ENCODE results near the gene ACOX1.

ACOX1 gene

DNA sequence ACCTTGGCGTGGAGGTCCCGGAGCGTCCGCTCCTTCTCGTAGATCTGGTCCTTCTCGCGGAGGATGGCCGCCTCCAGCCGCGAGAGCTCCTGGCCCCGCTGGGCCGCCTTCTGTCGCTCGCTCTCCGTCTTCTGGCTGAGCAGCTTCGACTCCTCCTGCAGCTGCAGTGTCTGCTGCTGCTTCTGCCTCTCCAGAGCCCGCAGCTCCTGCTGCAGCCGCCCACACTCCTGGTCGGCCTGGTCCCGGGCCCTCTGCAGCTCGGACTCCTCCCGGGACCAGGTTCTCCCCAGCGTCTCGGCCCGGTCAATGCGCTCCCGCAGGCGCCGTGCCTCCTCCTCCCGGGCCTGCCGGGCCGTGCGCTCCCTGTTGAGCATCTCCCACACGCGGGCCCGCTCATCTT, 29.2 kb upstream of the ACOX1 start:
- no peak for DNase-seq

DNA sequence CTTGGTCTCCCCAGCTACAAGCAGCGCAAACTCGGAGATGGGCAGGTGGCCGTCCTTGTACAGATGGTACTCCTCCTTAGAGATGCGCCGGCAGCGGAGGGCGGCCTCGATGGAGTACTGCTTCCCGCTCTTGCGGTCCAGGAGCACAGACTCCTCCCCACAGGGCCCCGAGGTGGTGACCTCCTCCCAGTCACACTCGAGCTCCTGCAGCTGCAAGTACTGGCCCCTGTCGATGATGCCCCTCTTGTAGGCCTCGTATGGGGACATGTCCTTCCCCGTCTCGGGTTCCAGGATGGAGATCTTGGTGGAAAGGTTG, 28.8 kb upstream of the ACOX1 start:
- no peak for DNase-seq

DNA sequence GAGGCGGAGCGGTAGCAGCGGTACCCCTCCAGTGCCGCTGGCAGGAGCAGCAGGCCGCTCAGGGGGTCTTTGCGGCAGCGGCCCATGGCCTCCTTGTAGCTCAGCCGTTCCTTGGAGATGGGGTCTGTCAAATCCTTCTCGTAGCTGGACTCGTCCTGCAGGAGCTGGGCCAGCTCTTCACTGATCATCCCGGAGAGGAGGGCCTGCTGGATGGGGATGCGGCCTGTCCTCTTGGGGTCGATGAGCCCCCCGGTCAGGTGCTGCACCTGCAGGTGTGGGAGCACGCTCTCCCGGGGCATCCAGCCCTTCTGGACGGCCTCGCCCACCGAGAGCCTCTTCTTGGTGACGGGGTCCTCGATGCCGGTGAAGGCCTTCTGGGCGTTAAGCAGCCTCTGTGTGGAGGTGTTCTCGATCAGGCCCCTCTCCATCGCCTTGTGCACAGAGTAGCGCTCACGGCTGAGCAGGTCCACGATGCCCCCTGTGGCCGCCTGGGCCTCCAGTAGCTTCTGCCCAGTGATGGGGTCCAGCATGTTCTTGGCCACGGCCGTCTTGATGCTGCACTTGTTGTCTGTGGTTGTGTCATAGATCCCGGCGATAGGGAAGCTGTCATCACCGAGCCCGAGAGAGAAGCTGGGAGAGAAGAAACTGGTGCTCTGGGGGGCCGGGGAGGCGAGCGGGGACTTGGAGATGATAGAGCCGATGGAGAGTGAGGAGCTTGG, 28.3 kb upstream of the ACOX1 start:
- DNase-seq = no peak

DNA sequence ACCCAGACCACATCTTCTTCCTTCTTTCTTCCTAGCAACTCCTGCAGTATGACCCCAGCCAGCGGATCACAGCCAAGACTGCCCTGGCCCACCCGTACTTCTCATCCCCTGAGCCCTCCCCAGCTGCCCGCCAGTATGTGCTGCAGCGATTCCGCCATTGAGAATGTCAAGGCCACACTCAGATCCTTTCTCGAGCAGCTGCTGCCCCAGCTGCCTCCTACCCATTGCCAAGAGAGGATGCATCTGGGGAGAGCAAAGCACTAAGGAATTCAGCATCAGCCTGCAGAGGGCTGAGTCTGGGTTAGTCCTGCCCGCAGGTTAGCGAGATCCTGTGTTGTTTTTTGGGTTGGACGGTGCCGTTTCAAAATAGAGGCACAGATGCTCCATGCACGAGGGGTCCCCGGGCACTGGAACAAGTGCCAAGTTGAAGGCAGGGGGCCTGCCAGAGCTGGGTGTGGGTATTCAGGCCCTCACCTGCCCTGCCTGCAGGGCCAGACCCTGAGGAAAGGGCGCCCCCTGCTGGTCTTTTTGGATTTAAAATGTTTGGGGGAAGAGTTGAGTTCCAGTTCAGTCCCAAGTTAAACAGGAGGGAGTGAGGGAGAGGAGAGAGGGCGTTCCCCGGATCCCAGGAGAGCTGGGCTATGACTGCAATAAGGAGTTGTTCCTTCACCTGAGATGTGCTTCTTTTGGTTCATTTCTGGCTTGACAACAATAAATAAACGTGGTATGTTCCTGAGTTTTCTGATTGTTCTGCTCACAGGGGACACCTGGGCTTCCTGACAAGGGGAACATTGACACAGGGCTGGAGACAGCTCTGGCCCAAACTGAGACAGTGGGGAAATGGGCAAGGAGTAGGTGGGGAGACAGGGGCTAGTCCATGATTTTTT, 26.5 kb upstream of the ACOX1 start:
- peak; percentile 40 for DNase-seq

DNA sequence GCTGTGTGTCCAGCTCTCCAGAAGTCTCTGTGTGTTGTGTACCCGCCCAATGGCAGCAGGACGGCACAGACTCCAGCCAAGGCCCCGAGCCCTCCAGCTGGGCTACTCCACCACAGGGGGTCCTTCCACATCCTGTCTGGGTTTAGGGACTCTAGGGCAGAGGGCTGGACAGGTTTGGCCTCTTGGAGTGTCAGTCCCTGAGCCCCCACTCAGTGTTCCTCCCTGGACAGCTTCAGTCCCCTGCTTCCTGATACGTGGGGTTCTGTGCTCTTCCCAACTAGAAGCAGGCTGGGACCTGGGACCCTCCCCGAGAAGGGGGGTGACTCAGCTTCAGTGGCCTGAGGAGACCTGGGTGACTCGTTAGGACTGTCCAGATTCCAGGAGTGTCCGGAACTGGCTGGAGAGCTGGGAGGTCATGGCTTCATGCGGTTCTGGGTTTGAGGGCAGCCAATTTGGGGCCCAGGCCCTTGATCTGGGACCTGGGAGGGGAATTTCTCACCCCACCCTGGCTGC, 25.8 kb upstream of the ACOX1 start:
- no peak for DNase-seq

DNA sequence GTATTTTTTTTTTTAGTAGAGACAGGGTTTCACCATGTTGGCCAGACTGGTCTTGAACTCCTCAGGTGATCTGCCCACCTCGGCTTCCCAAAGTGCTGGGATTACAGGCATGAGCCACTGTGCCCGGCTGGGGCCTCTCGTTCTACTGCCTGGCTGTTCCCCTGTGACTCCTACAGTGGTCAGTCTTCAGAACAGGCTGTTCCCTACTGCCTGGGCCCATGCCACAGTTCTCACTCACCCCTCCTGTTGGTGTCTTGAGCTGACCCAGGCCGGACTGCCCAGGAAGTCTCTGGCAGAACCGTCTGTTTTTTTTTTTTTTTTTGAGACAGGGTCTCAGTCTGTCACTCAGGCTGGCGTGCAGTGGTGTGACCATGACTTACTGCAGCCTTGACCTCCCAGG, 24.9 kb upstream of the ACOX1 start:
- no peak for DNase-seq

DNA sequence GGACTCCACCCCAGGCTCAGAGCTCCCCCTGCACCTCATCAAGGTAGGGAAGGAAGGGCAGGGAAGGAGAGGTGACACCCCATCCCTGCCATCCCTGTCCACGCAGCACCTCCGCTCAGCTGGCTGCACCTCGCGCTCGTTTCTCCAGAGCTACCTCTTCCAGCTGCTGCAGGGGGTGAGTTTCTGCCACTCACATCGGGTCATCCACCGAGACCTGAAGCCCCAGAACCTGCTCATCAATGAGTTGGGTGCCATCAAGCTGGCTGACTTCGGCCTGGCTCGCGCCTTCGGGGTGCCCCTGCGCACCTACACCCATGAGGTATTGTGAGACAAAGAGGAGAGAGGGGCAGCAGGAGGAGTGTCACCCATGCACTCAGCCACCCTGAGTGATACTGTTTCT, 23.1 kb upstream of the ACOX1 start:
- no peak for DNase-seq

DNA sequence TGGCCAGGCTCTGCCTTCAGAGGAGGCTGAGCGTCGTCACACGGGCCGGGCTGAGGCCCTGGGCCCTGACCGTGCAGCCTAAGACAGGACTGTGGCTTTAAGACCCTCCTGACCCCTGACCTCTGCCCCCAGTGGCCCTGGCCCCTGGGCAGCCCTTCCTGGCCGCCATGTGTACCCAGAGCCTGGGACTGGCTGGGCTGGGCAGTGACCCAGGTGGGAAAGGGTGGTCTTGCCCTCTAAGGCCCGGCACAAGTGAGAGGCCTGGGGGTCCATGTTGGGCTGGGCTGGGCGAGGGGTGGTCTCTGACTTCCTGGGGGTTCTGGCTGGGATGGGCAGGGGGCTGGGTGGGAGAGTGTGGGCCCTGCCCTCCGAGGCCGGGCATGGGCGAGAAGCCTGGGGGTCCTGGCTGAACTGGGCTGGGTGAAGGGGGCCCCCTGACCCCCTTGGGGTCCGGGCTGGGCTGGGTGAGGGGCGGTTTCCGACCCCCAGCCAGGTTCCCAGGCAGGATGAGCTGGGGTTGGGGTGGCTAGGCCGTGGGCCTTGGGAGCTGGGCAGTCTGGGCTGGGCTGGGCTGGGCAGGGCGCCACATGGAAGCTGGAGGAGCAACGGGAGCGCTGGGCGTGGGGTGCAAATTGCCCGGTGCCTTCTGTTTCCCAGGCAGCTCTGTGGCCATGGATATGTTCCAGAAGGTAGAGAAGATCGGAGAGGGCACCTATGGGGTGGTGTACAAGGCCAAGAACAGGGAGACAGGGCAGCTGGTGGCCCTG, 22.0 kb upstream of the ACOX1 start, which contains the start of gene CDK3:
CDK3 (plus strand) TSS at position 101 of the 767 bp plus-strand sequence; CDS start at position 672, 571 bp downstream.
- DNase-seq = no peak

DNA sequence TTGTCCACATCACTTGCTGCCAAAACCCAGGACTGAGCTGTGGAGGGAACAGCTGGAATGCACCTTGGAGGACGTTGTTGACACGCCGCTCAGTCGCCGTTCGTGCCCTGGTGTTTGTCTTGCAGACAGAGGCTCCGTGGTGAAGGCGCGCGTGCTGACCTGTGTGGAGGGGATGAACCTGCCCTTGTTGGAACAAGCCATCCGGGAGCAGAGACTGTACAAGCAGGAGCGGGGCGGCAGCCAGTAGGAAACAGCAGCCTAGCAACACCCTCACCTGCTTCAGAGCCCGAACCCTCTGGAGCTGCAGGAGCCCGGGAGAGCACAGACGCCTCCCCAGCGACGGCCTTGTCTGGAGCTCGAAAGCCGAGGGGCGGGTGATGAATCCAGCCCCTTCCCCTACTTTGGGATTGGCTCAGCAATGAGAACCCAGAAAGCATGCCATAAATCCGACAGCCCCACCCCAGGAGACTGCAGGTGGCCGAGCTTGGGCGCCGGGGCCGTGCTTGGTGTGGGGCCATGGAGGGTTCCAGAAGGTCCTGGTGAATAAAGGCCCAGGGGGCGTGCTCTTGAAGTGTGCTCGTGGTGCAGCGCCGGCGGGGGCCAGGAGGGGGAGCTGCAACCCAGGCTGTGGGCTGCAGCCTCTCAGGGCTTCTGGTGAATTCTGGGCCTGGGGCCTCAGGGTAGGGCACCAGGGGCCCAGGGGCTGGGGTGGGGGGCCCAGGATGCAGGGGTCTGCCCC, 21.2 kb upstream of the ACOX1 start:
- peak; percentile 60 for DNase-seq

DNA sequence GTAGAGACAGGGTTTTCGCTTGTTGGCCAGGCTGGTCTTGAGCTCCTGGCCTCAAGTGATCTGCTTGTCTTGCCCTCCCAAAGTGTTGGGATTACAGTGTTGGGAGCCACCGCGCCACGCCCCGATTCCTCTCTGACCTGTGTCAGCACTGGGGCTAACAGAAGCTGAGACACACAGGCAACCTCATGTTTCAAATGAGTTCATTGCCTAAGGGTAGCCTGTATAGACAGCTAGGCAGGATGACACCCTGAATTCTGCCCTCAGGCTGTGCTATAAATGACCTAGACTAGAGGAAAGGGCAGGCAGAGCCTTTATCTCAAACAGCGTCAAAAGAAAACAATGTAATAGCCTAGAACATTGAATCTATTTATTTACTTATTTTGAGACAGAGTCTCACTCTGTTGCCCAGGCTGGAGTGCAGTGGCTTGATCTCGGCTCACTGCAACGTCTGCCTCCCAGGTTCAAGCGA, 19.4 kb upstream of the ACOX1 start:
- no peak for DNase-seq

DNA sequence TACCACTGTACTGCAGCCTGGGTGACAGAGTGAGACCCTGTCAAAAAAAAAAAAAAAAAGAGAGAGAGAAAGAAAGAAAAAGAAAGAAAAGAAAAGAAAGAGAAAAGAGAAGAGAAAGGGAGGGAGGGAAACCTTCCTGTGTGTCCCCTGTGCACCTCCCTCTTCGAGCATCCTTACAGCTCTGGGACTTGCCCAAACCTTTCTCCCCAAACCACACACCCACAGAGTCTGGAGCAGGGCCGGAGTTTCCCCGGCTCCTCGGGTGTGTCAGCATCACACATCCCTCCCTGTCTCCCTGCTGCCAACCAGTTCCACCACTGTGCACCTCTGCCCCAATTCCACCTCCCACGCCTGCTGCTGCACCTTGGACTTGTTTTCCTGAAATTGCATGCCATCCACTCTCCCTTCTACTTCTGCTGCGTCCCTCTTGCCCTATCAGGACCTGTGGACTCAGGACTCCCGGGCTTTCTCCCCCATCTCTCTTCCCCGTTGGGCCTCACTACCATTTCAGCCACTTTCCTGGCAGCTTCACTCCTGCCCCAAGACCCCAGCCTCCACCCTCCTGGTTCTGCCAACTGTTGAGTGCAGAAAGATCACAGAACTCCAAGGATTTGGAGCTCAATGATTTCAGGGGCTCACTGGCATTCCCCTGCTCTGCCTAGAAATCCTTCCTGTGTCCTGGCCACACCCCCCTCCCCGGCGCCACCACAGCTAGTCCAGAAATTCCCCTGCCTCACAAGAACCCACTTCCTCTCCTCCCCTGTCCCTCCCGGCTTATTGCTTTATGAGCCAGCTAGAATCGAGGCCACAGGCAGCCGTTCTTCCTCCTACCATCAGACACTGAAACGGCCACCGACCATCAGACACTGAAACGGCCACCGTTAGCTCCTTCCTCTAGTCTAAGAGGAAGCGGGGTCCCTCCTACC, 18.0 kb upstream of the ACOX1 start:
- peak; percentile 86 for DNase-seq

DNA sequence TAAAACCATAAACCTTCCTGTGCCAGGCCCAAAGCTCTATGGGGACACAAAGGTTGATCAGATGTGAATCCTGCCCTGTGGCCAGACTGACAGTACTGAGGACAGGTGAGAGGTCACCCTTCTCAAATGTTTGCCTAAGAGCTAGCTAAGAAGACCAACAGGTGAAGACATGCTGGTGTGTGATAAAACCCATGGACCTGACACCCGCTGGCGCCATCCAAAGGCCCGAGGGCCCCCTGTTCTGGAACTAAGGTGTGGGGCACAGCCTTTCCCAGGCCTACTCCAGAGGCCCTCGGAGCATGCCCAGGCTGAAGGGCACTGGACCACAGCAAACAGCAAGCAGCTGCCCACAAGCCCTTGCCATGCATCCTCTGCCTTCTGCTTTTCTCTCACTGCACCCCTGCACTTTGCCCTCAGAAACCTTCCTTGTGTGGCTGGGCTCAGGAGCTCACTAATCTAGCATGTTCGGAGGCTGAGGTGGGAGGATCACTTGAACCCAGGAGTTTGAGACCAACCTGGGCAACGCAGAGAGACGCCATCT, 16.5 kb upstream of the ACOX1 start:
- DNase-seq = no peak

DNA sequence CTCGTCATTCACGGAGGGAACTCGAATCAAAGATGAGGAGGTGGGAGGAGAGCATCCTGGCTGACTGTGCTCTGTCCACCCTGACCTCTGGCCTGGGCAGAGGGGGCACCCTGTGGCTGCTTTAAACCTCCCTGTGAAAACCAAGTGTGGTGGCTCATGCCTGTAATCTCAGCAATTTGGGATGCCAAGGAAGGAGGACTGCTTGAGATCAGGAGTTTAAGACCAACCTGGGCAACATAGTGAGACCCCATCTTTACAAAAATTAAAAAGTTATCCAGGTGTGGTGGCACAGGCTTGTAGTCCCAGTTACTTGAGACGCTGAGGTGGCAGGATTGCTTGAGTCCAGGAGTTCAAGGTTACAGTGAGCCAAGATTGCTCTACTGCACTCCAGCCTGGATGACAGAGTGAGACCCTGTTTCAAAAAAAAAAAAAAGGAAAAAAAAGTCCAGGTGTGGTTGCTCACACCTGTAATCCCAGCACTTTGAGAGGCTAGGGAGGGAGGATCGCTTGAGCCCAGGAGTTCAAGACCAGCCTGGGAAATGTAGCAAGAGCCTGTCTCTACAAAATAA, 15.9 kb upstream of the ACOX1 start:
- DNase-seq = no peak

DNA sequence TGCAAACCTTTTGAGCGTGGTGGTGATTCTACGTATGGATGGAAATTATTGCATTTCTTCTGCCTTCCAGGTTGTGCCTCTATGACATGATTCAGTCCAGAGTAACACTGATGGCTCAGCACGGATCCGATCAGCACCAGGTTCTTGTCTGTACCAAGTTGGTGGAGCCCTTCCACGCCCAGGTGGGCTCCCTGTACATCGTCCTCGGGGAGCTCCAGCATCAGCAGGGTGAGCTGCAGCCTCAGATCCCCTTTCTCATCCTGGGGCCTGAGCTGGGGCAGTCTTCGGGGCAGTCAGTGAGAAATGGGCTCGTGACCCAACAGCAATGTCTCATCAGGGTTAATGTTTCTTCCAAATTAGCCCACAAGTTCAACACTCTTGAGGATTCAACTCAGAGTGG, 12.4 kb upstream of the ACOX1 start:
- no peak for DNase-seq

DNA sequence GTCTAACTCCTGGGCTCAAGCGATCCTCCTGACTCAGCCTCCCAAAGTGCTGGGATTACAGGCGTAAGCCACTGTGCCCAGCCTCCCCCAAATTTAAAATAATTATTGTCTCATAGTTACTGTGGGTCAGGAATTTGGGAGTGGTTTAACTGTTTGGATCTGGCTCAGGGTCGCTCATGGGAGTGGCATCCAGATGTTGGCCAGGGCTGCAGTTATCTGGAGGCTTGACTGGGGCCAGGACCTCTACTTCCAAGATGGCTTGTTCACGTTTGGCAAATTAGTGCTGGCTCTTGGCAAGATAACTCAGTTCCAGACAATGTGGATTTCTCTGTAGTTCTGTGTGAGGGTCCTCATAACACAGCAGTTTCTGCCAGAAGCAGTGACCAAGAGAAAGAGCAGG, 8.1 kb upstream of the ACOX1 start:
- DNase-seq = no peak

DNA sequence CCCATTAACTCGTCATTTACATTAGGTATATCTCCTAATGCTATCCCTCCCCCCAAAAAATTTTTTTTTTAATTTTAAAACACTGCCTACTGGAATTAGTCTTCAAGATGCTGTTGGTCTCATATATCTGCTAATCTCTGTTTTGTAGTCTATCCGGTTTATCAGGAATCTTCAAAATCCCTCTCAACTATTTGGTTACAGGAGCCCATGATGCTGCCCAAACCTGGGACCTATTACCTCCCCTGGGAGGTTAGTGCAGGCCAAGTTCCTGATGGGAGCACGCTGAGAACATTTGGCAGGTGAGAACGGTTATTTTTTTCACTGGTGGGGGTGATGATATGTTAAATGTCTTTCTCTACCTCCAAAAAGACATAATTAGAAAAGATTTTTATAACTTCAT, 7.0 kb upstream of the ACOX1 start:
- DNase-seq = no peak

DNA sequence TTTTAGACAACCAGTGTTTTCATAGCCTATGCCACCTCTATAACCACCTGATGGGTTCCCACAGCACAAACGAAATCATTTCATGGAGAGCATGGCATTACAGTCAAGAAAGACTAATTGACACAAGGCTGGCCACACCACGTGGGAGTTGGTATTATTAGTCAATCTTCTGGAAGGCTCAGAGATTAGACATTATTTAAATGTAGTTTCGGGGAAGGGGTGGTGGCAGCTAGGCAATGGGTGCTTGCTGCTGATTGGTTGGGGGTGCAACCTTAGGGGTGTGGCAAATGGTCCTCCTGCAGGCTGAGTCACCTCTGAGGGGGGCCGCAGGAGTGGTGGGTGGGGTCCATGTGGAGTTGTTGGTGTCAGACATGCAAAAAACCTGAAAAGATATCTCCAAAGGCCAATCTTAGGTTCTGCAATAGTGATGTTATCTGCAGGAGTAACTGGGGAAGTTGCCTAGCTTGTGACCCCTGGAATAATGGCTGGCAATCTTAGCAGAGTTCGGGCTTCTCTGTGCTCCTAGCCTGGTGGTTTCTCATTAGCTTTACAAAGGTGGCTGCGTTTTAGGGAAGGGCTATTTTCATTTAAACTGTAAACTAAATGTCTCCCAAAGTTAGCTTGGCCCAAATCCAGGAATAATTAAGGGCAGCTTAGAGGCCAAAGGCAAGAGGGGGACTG, 4.7 kb upstream of the ACOX1 start:
- DNase-seq = no peak

DNA sequence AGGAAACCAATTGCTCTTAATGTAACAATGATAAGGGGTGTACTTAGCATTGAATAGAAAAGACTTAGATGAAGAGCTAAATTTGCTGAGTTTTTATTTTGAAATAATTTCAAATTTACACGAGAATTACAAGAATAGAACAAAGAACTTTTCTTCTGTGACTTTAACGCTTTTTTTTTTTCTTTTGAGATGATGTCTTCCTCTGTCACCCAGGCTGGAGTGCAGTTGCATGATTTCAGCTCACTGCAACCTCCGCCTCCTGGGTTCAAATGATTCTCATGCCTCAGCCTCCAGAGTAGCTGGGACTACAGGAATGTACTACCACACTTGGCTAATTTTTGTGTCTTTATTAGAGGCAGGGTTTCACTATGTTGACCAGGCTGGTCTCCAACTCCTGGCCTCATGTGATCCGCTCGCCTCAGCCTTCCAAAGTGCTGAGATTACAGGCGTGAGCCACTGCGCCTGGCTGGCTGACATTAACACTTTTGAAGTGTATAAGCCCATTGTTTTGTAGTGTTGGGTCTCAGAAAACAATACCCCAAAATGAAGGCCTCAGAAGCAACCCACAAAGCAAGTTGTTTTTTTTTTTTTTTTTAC, 2.2 kb upstream of the ACOX1 start:
- DNase-seq = no peak

DNA sequence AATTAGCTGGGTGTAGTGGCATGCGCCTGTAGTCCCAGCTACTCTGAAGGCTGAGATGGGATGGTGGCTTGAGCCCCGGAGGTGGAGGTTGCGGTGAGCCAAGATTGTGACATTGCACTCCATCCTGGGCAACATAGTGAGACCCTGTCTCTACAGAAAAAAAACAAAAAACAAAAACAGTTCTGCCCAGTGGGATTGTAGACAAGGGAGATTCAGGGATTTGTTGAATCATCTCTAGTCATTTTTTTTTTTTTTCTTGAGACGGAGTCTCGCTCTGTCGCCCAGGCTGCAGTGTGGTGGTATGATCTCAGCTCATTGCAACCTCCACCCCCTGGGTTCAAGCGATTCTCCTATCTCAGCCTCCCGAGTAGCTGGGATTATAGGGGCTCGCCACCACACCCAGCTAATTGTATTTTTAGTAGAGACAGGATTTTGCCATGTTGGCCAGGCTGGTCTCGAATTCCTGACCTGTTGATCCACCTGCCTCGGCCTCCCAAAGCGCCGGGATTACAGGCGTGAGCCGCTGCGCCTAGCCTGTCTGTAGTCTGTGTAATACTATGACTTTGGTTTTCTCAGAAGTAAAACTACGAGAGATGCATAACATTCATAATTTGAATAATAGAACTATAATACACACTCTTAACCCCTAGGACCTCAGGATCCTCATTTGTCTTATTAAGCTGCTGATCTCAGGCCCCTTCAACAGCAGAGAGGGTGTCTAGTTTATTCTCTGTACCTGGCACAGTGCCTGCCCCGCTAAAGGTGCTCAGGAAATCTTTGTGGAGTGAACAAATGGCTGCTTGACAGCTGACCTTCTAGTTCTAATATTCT, 1.4 kb upstream of the ACOX1 start:
- DNase-seq = no peak
